ENCODE measurements around the gene FOXN1.

The FOXN1 gene

GRCh38 chr17:28476076-28476865 is 29.9 kb upstream of the FOXN1 start:
- Histone ChIP-seq H3K27ac (no peak overlapping the region), H3K36me3 (no peaks in the 10 kb centered on the region), H3K9me3 (ENCODE audit: severe bottlenecking) (peaks cover 2% of the 10 kb centered on the region), H3K27me3 (ENCODE audit: insufficient read depth, low read depth, severe bottlenecking) (no peaks in the 10 kb centered on the region), H3K4me3 (ENCODE audit: low read depth, low read length) (no peak overlapping the region)
- no peak for DNase-seq
- no peak for TF ChIP-seq CTCF (IDR thresholded peaks at IDR 0.05; ENCODE audit: low read depth, low read length)

- H3K9me3 ChIP-seq (ENCODE audit: severe bottlenecking), result peaks cover 2% of the 10 kb centered on the region
- no peak overlapping the region for H3K4me3 ChIP-seq (ENCODE audit: low read depth, low read length)
- TF ChIP-seq CTCF (IDR thresholded peaks at IDR 0.05; ENCODE audit: low read depth, low read length), result no peak
Observed at GRCh38 chr17:28477928-28478327, 28.2 kb upstream of the FOXN1 start.

GRCh38 chr17:28478712-28479615 is 27.2 kb upstream of the FOXN1 start:
- no peak overlapping the region for H3K4me3 ChIP-seq (ENCODE audit: low read depth, low read length)
- H3K9me3 ChIP-seq (ENCODE audit: severe bottlenecking), result peaks cover 2% of the 10 kb centered on the region
- H3K27ac ChIP-seq, result peak overlapping the region; percentile 38
- H3K27me3 ChIP-seq (ENCODE audit: insufficient read depth, low read depth, severe bottlenecking), result no peaks in the 10 kb centered on the region
- DNase-seq, result peak; percentile 85
- H3K36me3 ChIP-seq, result no peaks in the 10 kb centered on the region
- TF ChIP-seq CTCF (IDR thresholded peaks at IDR 0.05; ENCODE audit: low read depth, low read length), result no peak

More at GRCh38 chr17:28477928-28478327, 28.2 kb upstream of the FOXN1 start:
- Histone ChIP-seq H3K36me3 (no peaks in the 10 kb centered on the region), H3K27ac (no peak overlapping the region), H3K27me3 (ENCODE audit: insufficient read depth, low read depth, severe bottlenecking) (no peaks in the 10 kb centered on the region)
- no peak for DNase-seq

GRCh38 chr17:28480278-28480677 is 25.9 kb upstream of the FOXN1 start:
- H3K27ac ChIP-seq, result no peak overlapping the region
- peaks cover 2% of the 10 kb centered on the region for H3K9me3 ChIP-seq (ENCODE audit: severe bottlenecking)
- no peak for DNase-seq
- no peaks in the 10 kb centered on the region for H3K36me3 ChIP-seq
- no peak for TF ChIP-seq CTCF (IDR thresholded peaks at IDR 0.05; ENCODE audit: low read depth, low read length)
- no peaks in the 10 kb centered on the region for H3K27me3 ChIP-seq (ENCODE audit: insufficient read depth, low read depth, severe bottlenecking)
- no peak overlapping the region for H3K4me3 ChIP-seq (ENCODE audit: low read depth, low read length)

- Histone ChIP-seq H3K27ac (no peak overlapping the region), H3K9me3 (ENCODE audit: severe bottlenecking) (peaks cover 2% of the 10 kb centered on the region), H3K4me3 (ENCODE audit: low read depth, low read length) (no peak overlapping the region), H3K27me3 (ENCODE audit: insufficient read depth, low read depth, severe bottlenecking) (no peaks in the 10 kb centered on the region), H3K36me3 (no peaks in the 10 kb centered on the region)
- no peak for DNase-seq
- TF ChIP-seq CTCF (IDR thresholded peaks at IDR 0.05; ENCODE audit: low read depth, low read length), result no peak
Observed at GRCh38 chr17:28480799-28481571, 25.2 kb upstream of the FOXN1 start.
